ENCODE results near the gene ACIN1. TPM values are rescaled to one million over a fixed set of nuclear protein-coding genes. Genes with fewer than 3 reads are reported as not detected.
"Not testable (repeated sequence)": the region's sequence is repeated elsewhere in the genome, so short reads cannot be mapped to it uniquely, and the experiment has no call there.

ACIN1 gene
- total RNA-seq, 1 experiment from 2014 or later = 164 TPM

DNA sequence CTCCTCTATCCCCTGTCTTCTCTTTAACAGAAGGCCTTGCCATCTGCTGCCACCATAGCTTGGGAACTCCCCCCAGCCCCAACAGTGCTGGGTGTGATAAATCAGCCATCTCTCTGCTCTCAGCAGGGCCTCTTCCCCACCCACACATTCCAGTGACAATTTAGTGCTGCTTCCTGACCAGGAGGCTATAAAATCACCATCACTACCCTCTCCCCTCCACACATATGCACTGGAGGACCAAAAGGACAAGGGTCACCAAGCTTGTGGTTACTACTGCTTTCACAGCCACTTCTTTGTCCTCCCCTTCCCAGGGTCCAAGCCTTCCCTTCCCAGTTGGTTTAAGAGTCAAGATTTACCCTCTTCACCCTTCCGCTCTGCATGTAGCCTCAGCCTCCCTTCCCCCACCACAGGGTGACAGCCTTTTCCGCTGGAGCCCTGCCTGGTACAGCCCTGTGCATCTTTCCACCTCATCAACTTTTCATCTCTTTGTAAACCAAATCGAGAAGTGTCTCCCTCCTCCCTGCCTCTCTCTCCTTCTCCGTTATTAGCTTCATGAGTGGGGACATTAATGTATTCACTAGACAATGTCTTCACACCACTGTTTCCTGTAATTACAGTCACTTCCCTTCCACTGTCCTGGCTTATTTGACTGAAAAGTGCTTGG lies 69.7 kb downstream of the ACIN1 start:
- peaks cover 41% of the 10 kb centered on the region for H3K36me3 ChIP-seq
- H3K27me3 ChIP-seq = no peaks in the 10 kb centered on the region
- H3K4me3 ChIP-seq = no peak overlapping the region
- H3K27ac ChIP-seq = no peak overlapping the region
- H3K4me1 ChIP-seq = no peaks in the 10 kb centered on the region
- no peak for DNase-seq
- H3K9me3 ChIP-seq (replicated peaks) = no peaks in the 10 kb centered on the region

- Histone ChIP-seq H3K36me3 (peaks cover 35% of the 10 kb centered on the region), H3K9me3 (replicated peaks) (no peaks in the 10 kb centered on the region), H3K4me1 (no peaks in the 10 kb centered on the region), H3K27me3 (no peaks in the 10 kb centered on the region), H3K27ac (no peak overlapping the region), H3K4me3 (no peak overlapping the region)
- DNase-seq = no peak
These were observed 70.3 kb downstream of the ACIN1 start for GRCh38 chr14:23024612-23025075.

DNA sequence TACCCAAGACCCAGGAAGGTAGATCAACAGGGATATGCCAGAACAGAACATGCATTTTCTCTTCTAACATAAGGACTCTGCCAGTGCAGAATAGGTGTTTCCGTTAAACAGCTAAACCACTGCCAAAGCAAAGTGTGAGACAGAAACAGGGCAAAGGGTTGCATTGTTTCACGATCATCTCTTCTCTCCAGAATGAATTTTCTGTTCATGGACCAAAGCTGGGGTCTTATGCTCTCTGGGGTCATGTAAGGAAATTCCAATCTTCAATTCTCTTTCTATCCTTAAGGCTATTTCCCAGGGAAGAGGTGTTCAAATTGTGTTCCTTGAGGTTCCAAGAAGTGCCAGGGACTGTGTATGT lies 71.2 kb downstream of the ACIN1 start:
- no peak for DNase-seq
- H3K9me3 ChIP-seq (replicated peaks) = no peaks in the 10 kb centered on the region
- H3K4me3 ChIP-seq = no peak overlapping the region
- H3K36me3 ChIP-seq = peaks cover 28% of the 10 kb centered on the region
- no peaks in the 10 kb centered on the region for H3K27me3 ChIP-seq
- no peaks in the 10 kb centered on the region for H3K4me1 ChIP-seq
- no peak overlapping the region for H3K27ac ChIP-seq

- Histone ChIP-seq H3K27me3 (no peaks in the 10 kb centered on the region), H3K4me3 (no peak overlapping the region), H3K4me1 (no peaks in the 10 kb centered on the region), H3K9me3 (replicated peaks) (no peaks in the 10 kb centered on the region), H3K27ac (no peak overlapping the region), H3K36me3 (peaks cover 24% of the 10 kb centered on the region)
- no peak for DNase-seq
These were observed 71.7 kb downstream of the ACIN1 start for GRCh38 chr14:23023022-23023794.

DNA sequence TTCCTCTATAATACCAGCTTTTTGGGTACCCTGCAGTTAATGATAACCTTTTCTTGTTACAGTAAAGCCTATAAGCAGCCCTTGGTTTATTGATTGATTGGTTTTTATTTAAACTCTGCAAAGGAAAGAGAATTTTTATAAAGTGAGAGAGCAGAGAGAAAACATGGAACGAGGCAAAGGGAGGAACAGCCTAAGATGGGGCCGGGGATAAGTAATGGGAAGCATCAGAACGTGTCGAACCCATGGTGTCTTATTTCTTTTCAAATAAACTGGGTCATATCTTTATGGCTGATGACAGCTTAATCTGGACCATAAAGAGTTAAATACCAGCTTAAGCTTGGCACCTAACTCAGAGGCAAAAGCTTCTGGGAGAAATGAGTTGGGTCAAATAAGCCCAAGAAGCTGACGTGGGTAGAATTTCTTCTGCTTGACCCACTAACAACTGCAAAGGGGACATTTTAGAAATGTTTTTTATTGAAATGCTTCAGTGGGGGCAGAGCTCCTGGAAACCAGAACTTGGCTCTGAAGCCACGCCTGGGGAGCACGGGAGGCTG lies 73.0 kb downstream of the ACIN1 start:
- Histone ChIP-seq H3K4me1 (no peaks in the 10 kb centered on the region), H3K27ac (no peak overlapping the region), H3K36me3 (peaks cover 18% of the 10 kb centered on the region; the same call in 1 of the 2 replicates)

DNA sequence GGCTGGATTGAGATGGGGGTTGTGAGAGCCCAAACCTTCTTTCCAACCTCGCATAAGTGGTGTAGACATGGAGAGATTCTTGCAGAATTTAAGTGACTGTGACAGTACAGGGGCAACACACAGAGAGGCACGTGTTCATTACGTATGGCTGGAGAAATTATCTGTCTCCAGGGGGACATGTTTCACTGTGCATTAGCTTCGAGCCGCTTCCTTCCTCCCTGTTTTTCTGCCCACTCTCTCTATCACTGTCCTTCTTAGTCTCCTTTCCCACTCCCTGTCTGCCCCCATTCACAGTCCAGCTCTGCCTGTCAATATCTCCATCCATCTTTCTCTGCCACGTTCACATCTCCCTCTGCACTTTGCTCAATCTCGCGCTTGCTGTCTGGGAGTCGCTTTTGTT lies 73.5 kb downstream of the ACIN1 start:
- no peak for DNase-seq
- H3K36me3 ChIP-seq = peaks cover 13% of the 10 kb centered on the region; the same call in 1 of the 2 replicates
- H3K27ac ChIP-seq = no peak overlapping the region
- H3K4me3 ChIP-seq = no peak overlapping the region
- no peaks in the 10 kb centered on the region for H3K4me1 ChIP-seq
- H3K9me3 ChIP-seq (replicated peaks) = no peaks in the 10 kb centered on the region
- no peaks in the 10 kb centered on the region for H3K27me3 ChIP-seq

More for the DNA sequence above, 73.0 kb downstream of the ACIN1 start:
- Histone ChIP-seq H3K4me3 (no peak overlapping the region), H3K9me3 (replicated peaks) (no peaks in the 10 kb centered on the region), H3K27me3 (no peaks in the 10 kb centered on the region)
- no peak for DNase-seq

DNA sequence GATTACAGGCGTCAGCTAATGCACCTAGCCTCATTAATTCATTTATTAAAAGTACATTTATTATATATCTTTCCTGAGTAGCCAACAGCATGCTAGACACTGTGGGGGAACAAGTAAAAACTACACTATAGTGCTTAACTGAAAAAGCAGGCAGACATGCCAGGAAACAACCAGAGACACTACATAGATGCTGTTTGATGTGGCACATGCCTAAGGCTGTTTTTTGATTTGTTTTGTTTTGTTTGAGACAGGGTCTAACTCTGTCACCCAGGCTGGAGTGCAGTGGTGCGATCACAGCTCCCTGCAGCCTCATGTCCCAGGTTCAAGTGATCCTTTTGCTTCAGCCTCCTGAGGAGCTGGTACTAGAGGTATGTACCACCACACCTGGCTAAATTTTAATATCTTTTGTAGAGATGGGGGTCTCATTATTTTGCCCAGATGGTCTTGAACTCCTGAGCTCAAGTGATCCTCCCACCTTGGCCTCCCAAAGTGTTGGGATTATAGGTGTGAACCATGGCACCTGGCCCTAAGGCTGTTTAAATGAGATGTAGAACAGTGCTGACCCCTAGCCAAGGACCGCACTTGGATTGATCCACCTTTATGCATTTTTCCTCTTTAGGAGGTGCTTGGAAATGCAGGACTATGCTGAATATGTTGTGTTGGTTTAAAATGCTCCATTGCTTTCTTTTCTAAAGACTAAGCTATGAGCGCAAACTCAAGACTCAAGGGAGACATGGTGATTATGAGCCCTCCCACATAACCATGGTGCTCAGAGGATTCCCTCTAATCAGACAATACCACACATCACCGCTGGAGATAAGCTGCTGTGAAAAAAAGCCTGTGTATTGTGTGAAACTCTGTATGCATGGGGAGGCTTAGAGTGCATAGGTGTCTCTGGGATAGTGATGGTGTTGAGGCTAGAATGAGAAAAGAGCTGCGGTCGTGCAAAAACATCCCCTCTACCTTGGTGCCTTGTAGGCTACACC lies 74.5 kb downstream of the ACIN1 start:
- no peak for DNase-seq
- Histone ChIP-seq H3K36me3 (peaks cover 3% of the 10 kb centered on the region; the same call in 1 of the 2 replicates), H3K4me3 (no peak overlapping the region), H3K27me3 (no peaks in the 10 kb centered on the region), H3K4me1 (no peaks in the 10 kb centered on the region), H3K27ac (no peak overlapping the region), H3K9me3 (replicated peaks) (no peaks in the 10 kb centered on the region)

DNA sequence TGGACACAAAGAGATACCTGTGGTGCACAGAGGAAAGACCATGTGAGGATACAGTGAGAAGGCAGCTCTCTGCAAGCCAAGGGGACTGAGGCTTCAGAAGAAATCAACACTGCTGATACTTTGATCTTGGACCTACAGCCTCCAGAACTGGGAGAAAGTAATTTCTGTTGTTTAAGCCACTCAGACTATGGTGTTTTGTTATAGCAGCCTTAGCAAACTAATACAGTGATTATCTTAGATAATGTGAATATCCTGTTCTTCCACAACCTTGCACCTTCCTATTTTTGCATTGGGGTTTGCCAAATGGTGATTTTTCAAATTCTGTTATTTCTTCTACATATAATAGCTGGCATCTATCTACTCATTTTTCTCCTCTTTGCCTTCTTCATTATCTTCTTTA lies 76.8 kb downstream of the ACIN1 start:
- H3K4me1 ChIP-seq = no peaks in the 10 kb centered on the region
- no peaks in the 10 kb centered on the region for H3K9me3 ChIP-seq (replicated peaks)
- no peak overlapping the region for H3K4me3 ChIP-seq
- peaks cover 2% of the 10 kb centered on the region; the same call in 1 of the 2 replicates for H3K36me3 ChIP-seq
- DNase-seq = no peak
- H3K27ac ChIP-seq = no peak overlapping the region
- H3K27me3 ChIP-seq = no peaks in the 10 kb centered on the region

DNA sequence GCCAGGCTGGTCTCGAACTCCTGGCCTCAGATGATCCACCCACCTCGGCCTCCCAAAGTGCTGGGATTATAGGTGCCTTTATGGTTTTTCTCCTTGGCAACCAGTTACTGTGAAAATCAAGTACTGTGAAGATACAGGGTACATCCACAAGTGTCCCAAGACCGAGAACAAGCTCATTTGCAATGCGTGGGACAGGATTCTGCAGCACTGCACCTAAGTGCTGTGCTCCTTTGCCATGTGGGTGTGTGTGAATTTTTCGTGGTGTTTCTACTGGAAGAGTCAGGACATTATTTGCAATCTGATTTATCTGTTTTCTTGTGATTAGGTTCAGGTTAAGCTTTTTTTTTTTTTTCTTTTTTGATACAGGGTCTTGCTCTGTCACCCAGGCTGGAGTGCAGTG lies 77.8 kb downstream of the ACIN1 start:
- H3K9me3 ChIP-seq (replicated peaks) = no peaks in the 10 kb centered on the region
- H3K4me3 ChIP-seq = no peak overlapping the region
- H3K27ac ChIP-seq = no peak overlapping the region
- no peaks in the 10 kb centered on the region for H3K27me3 ChIP-seq
- H3K36me3 ChIP-seq = no peaks in the 10 kb centered on the region; the same call in 1 of the 2 replicates
- H3K4me1 ChIP-seq = no peaks in the 10 kb centered on the region
- no peak for DNase-seq

DNA sequence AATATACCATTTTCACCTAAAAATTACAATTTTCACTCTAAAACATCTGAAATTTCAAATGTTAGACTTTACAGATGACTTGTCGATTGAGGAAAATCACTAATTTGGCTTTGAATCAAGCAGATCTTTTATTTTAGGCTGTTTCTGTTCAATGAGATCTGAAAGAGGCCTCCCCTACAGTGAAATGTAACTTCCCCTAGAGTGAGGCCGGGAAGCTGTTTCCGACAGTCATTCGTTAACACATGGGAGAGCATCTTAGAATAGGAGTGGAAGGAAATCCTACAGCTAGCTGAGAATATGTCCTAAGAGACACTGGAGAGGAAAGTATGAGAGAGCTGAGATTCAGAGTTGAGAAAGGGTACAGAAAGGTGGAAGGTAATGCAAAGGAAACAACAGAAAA lies 79.3 kb downstream of the ACIN1 start:
- no peaks in the 10 kb centered on the region for H3K9me3 ChIP-seq (replicated peaks)
- no peak overlapping the region for H3K27ac ChIP-seq
- no peak for DNase-seq
- no peaks in the 10 kb centered on the region for H3K4me1 ChIP-seq
- H3K27me3 ChIP-seq = no peaks in the 10 kb centered on the region
- no peaks in the 10 kb centered on the region for H3K36me3 ChIP-seq
- no peak overlapping the region for H3K4me3 ChIP-seq

- not testable (repeated sequence) for H3K4me3 ChIP-seq; H3K4me1 ChIP-seq; H3K27ac ChIP-seq; H3K27me3 ChIP-seq; H3K9me3 ChIP-seq (replicated peaks); H3K36me3 ChIP-seq; DNase-seq
These were observed 81.2 kb downstream of the ACIN1 start for GRCh38 chr14:23013749-23014054.

DNA sequence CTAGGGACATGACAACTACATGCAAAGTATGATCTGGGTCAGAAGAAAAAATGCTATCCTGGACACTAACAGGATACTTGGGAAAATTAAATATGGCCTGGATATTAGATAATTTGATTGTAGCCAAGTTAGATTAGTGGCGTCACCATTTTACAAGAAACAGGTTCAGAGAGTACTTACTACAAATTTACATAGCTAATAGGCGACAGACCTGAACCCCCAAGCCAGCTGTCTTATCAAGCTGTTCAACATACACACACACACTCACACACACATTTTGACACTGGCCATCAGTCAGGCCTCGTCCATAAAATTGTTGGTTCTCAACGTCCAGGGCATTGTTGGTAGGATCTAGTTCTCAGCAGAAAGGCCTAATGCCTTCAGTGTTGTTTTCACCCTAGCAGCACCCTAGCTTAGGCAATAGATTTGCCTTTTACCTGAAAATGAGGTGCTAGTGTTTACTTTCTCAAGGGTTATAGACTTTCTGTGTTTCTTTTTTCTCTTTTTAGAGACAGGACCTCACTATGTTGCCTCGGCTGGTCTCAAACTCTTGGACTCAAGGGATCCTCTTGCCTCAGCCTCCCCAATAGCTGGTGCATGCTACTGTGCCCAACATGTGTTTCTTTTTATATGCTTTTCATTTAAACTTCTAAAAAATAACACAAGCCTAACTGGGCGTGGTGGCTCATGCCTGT lies 81.7 kb downstream of the ACIN1 start:
- no peaks in the 10 kb centered on the region for H3K9me3 ChIP-seq (replicated peaks)
- H3K4me3 ChIP-seq = no peak overlapping the region
- no peak overlapping the region for H3K27ac ChIP-seq
- H3K27me3 ChIP-seq = no peaks in the 10 kb centered on the region
- no peaks in the 10 kb centered on the region for H3K36me3 ChIP-seq
- DNase-seq = no peak
- peaks cover 7% of the 10 kb centered on the region; the same call in 1 of the 2 replicates for H3K4me1 ChIP-seq

GRCh38 chr14:23009939-23010726 lies 84.8 kb downstream of the ACIN1 start, which contains the start of gene C14orf93:
Gene C14orf93, minus strand, starts transcription at chr14:23010143. Its CDS starts 11,120 bp downstream, at chr14:22999023.
- peak within 1 kb of the TSS; percentile 57 for H3K27ac ChIP-seq
- H3K4me1 ChIP-seq = peaks cover 12% of the 10 kb centered on the region; the same call in 1 of the 2 replicates
- no peaks in the 10 kb centered on the region for H3K36me3 ChIP-seq
- no peaks in the 10 kb centered on the region for H3K9me3 ChIP-seq (replicated peaks)
- peak within 1 kb of the TSS; percentile 72 for H3K4me3 ChIP-seq
- no peaks in the 10 kb centered on the region for H3K27me3 ChIP-seq
- DNase-seq = peak; percentile 81 to 84

All from SJCRH30 (cell line).